Ramos (cell line): ENCODE data around the gene DLGAP4.
"Not testable (repeated sequence)": the region's sequence is repeated elsewhere in the genome, so short reads cannot be mapped to it uniquely, and the experiment has no call there.

Experiments
- in situ Hi-C: fragments of 300-500 bp; cut with MboI; formaldehyde crosslinking; loops from one replicate; pipeline ENCODE4 v1.14.3; 2022; ENCODE audit warnings: low sequenced_read_pairs; ENCODE audit not compliant: unreplicated experiment

Gene DLGAP4

DNA sequence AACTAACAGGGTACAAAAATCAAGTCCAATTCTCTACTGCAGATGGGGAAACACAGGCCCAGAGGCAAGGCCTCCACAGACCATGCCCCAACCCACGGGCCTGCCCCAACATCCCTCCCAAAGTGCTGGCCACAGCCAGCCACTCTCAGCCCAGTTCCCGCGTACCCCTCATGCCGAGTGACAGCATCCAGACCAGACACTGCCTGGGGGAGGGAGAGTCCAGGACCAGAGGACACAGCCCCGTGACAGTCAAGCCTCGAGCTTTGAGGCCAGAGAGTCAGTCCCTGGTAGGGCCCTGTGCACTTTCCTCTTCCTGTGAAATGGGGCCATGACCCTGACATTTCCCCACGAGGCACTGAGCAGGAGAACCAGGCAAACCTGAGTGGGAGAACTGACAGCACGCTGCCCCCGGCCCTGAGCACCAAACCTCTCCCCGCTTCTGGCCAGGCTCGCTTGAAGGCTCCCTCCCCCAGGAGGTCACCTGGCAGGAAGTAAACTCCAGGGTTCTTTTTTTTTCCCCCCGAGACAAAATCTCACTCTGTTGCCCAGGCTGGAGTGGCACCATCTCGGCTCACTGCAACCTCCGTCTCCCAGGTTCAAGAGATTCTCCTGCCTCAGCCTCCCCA lies 240.1 kb downstream of the DLGAP4 start:
- in situ Hi-C loops = no loop called here

- in situ Hi-C loops = no loop called here
Measured at GRCh38 chr20:36547186-36548005, 241.3 kb downstream of the DLGAP4 start.

DNA sequence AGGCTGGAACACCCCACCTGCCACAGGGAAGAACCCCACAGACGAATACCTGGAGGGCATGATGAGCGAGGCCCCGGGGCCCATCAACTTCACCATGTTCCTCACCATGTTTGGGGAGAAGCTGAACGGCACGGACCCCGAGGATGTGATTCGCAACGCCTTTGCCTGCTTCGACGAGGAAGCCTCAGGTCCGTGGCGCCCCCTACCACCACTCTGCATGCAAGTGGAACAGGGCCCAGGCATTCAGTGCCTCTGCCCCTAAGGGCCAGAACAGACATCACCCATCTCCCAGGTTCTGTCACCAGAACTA lies 241.8 kb downstream of the DLGAP4 start:
- in situ Hi-C loops = no loop called here

DNA sequence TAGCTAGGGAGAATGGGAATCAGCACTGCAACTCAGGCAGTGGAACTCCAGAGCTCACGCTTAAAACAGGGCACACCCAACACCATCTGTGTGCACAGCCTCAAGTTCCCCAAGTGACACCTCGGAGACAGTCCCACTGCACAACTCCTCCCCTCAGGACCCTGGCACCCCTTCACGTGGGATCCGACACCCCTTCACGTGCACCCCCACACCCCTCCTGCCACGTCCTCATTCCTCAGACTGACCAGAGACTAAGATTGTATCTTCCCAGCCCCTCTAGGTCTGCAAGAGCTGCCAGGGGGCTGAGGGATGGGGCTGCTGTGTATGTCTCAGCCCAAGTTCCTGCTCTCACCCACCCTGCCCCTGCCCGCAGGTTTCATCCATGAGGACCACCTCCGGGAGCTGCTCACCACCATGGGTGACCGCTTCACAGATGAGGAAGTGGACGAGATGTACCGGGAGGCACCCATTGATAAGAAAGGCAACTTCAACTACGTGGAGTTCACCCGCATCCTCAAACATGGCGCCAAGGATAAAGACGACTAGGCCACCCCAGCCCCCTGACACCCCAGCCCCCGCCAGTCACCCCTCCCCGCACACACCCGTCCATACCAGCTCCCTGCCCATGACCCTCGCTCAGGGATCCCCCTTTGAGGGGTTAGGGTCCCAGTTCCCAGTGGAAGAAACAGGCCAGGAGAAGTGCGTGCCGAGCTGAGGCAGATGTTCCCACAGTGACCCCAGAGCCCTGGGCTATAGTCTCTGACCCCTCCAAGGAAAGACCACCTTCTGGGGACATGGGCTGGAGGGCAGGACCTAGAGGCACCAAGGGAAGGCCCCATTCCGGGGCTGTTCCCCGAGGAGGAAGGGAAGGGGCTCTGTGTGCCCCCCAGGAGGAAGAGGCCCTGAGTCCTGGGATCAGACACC lies 242.8 kb downstream of the DLGAP4 start:
- in situ Hi-C loops = no loop called here

DNA sequence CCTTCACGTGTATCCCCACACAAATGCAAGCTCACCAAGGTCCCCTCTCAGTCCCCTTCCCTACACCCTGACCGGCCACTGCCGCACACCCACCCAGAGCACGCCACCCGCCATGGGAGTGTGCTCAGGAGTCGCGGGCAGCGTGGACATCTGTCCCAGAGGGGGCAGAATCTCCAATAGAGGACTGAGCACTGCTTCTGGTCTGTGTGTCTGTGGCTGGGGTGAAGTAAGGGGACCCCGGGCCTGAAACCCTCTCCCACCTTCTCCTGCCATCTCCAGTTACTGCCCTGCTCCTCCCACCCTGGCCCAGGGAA lies 243.4 kb downstream of the DLGAP4 start:
- in situ Hi-C loops = no loop called here

- in situ Hi-C loops = no loop called here
Measured at GRCh38 chr20:36549942-36550789, 244.0 kb downstream of the DLGAP4 start.

- in situ Hi-C loops = no loop called here
Measured at GRCh38 chr20:36550790-36551299, 244.7 kb downstream of the DLGAP4 start.

DNA sequence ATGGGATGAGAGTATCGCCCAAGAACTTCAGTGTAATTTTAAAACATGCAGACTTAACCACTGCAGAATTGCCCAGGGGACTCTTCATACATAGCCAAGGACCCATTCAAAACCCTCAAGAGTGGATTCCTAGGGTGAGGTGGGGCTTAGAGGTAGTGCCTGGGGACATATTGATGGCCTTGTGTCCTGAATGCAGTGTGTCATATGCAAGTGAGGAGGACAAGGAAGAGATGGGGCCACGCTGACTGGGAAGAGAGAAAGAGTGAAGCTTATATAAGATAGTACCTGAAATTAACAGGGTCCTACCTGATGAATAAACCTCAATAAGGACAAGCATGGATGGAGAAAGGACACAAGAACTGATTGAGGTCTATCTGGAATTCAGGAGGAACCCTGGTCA lies 249.1 kb downstream of the DLGAP4 start:
- in situ Hi-C loops = no loop called here

DNA sequence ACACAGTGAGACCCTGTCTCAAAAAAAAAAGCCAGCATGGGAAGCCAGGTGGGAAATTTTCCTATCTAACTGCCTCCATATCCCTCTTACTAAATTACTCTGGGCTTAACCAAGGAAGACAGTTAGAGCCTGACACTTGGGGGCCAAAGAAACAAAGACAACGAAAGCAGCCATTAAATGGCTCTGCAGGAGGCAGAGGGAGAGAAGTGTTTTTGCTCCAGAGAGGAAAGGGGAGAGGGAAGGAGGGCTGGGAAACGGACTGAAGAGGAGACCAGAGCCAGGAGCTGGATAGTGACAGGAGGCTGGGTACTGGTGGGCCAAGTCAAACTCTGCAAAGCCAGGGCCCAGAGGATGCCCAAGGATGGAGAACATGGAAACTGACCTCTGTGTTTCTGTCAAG lies 256.6 kb downstream of the DLGAP4 start:
- in situ Hi-C loops = no loop called here

GRCh38 chr20:36563374-36563773 lies 257.2 kb downstream of the DLGAP4 start:
- in situ Hi-C loops = no loop called here

GRCh38 chr20:36564078-36564725 lies 258.1 kb downstream of the DLGAP4 start:
- in situ Hi-C loops = not testable (repeated sequence)

- in situ Hi-C loops = loop anchor here (5.0 kb wide), 1 partner anchor 38 kb away; no protein-coding TSS in a partner anchor
Measured at GRCh38 chr20:36564726-36565121, 258.6 kb downstream of the DLGAP4 start.

DNA sequence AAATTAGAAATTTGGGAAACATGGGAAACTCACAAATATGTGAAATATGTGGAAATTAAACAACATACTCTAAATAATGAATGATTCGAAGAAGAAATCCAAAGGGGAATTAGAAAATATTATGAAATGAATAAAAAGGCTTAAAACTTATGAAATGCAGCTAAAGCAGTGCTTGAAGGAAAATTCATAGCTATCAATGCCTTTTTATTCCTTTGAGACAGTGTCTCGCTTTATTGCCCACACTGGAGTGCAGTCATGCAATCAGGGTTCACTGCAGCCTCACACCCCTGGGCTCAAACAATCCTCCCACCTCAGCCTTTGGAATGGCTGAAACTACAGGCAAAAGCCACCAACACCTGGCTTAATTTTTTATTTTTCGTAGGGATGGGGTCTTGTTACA lies 259.4 kb downstream of the DLGAP4 start:
- in situ Hi-C loops = loop anchor here (5.0 kb wide), 1 partner anchor 37 kb away; no protein-coding TSS in a partner anchor

DNA sequence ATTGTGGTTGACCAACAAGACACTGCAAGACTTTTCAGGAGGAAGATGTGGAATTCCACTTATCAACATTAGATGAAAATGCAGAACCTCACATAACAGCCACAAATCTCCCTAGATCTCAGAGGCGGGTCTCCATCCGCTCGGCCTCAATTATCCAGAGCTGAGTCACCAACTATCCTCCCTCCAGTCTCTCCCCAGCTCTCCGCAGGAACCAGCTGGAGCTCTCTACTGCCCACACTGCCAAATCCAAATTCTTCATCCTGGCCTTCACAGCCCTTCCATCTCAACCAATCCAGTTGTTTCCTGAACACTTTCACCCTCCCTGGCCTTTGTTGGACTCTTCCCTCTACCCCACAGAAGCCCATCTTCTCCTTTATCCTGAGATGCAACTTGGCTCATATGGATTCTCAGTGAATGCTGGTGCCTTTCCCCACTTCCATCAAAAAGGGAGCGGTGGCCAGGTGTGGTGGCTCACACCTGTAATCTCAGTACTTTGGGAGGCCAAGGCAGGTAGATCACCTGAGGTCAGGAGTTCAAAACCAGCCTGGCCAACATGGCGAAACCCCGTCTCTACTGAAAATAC lies 263.8 kb downstream of the DLGAP4 start:
- in situ Hi-C loops = loop anchor here (5.0 kb wide), 1 partner anchor 32 kb away; no protein-coding TSS in a partner anchor

DNA sequence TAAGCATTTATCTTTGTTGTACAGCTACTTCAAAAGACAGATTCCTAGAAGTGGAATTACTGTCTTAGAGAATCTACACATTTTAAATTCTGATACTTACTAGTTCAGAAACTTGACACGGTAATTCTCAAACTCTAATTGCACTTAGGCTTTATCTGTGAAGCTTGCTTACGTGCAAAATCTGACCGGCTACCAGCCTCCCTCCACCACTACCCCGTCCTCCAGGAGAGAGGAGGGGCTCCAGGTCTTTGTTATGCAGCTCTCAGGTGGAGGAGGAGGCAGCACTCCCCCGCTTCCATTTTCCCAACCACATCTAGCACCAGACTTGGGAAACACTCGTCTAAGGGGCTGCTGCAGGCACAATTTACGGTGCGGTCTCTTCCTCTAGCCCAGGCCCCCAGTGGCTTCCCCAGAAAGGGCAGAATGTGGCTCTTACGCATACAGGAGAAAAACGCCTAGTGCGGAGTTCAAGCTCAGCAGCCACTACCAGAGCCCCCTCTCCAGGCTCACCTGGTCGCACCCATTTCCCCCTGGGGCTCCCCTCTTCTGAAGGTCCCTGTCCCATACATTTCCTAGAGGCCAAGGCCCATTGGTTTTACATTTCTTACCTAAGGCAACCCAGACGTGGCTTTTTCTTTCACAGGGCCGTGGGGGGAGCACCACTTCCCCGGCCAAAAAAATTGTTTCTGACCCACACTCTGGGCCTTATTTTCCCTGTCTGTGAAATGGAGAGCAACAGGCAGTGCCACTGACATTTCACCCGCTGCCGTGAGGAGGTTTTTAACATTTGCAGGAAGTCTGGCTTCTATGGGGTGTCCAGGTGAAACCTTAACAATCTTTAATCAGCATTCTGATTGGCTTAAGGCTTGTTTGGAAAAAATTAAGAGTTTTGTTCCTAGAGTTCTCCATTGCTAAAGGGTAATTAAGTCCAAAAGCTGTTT lies 265.7 kb downstream of the DLGAP4 start:
- in situ Hi-C loops = no loop called here

- in situ Hi-C loops = no loop called here
Measured at GRCh38 chr20:36572701-36573102, 266.6 kb downstream of the DLGAP4 start.

DNA sequence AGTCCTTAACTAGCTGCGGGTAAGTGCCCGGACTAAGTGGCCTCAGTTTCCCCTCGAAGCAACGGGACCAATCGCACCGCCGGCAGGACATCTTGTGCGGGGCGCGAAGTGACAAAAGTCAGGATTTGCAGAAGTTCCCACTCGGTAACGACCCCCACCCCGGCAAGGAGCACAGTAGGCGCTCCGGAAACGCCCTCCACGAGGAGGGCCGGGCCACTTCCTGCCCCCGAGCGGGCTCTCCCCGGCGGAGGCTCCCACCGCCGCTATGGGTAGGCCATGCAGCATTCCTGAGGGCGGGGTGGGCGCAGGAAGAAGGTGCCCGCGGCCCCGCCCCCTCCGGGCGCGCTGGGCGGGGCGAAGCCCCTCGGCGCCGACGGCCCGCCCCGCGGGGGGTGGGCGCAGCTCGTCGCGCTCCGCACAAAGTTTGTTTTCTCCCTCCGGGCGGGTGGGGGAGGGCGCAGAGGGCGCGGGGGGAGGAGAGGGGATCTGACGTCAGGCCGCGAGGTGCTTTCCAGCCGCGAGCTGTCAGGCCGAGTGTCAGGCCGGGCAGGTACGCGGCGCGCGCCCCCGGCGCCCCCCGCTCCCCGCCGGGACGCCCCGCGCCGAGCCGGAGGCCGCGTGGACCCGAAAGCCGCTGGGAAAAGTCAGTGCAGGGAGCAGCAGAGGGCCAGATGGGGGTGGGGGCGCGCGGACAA lies 267.1 kb downstream of the DLGAP4 start, which contains the start of gene TGIF2:
Gene TGIF2, plus strand, starts transcription at position 495 of the 695 bp plus-strand sequence. CDS start 5,178 bp downstream, outside the sequence.
- in situ Hi-C loops = no loop called here
